ENCODE data around the gene KCNMA1. TPM values are rescaled to one million over a fixed set of nuclear protein-coding genes. Genes with fewer than 3 reads are reported as not detected.

Gene KCNMA1
- polyA plus RNA-seq, 1 of the 3 experiments (the other 2 are of a cell fraction): 107 TPM

DNA sequence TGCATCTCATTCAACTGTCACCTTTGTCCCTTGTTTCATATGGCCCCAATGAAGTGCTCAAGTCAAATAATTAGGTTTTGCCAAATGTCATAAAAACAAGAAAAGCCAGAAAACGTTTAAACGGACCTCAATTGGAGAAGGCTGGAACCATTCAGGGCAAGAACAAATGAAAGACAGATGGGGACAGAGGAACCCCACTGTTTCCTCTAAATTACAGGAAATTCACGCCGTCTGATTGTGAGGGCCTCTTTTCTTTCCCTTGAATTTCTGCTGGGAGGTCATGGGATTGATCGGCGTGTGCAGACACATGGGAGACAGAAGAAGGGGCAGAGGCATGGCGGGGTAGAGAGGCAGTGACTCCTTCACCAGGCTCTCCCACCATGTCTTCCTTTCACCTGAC lies 656.4 kb downstream of the KCNMA1 start:
- Histone ChIP-seq H3K36me3 (replicated peaks in 1 of 2; ENCODE audit: control insufficient read depth in 1 of 2, insufficient read depth in 2 of 2, low read length in 1 of 2) (peaks cover 0 to 4% of the 10 kb centered on the region in 2 experiments), H3K4me2 (no peak overlapping the region), H3K27ac (ENCODE audit: low read depth in 2 of 2, low read length in 1 of 2) (peak overlapping the region in 1 of 2 experiments; percentile 44; a peak in 2 of 4 replicates), H3K27me3 (ENCODE audit: insufficient read depth) (no peaks in the 10 kb centered on the region), H3K9me3 (no peaks in the 10 kb centered on the region), H4K20me1 (ENCODE audit: insufficient read depth) (no peaks in the 10 kb centered on the region), H2AFZ (ENCODE audit: low read depth) (no peak overlapping the region), H3K79me2 (ENCODE audit: insufficient read depth) (no peaks in the 10 kb centered on the region), H3K9me2 (no peaks in the 10 kb centered on the region), H3K9ac (no peak overlapping the region), H3K4me3 (ENCODE audit: low read depth in 2 of 2, low read length in 1 of 2) (no peak overlapping the region), H3K4me1 (ENCODE audit: control insufficient read depth in 1 of 2, insufficient read depth in 2 of 2, low read depth in 1 of 2, low read length in 1 of 2) (peaks cover 0 to 35% of the 10 kb centered on the region in 2 experiments; a peak in 2 of 4 replicates), H3F3A (replicated peaks; ENCODE audit: insufficient read depth) (no peaks in the 10 kb centered on the region)
- DNase-seq: no peak
- ChIA-PET CTCF (interaction anchor here (1.1 kb wide), 1 partner anchor 1746 kb away, joined by 3 read pairs; the partner anchor contains the start of gene COMTD1), POLR2A (no interaction called here)
- TF ChIP-seq CHD2 (IDR thresholded peaks at IDR 0.05; ENCODE audit: low read length, partially characterized antibody) (no peak), GATA2 (CRISPR knock-in tag; IDR thresholded peaks at IDR 0.05) (no peak), RAD21 (IDR thresholded peaks at IDR 0.05; ENCODE audit: low read length) (no peak), FOXJ3 (CRISPR knock-in tag; IDR thresholded peaks at IDR 0.05) (no peak)
- WGBS (ENCODE audit: low lambda C conversion rate): 85% methylated on average over 7 of the region's 7 CpGs

DNA sequence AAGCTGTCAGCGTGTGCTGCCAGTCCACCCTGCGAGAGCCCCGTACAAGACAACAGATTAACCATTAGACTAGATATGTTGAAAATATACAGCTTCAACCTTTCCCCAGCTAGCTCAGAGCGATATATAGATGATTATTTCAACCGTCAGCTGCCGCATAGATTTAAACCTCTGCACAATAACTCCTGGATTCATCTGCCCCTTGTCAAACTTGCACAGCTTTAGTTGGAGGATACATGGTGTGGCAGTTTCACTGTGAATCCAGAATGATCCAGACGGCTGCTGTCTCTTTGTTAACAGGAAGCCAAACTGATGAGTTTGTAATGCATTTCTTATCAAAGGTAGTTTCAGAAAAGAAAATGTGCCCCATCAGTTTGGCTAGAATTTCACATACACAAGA lies 659.7 kb downstream of the KCNMA1 start:
- no peaks in the 10 kb centered on the region for H3K9me2 ChIP-seq
- no peak overlapping the region for H2AFZ ChIP-seq (ENCODE audit: low read depth)

DNA sequence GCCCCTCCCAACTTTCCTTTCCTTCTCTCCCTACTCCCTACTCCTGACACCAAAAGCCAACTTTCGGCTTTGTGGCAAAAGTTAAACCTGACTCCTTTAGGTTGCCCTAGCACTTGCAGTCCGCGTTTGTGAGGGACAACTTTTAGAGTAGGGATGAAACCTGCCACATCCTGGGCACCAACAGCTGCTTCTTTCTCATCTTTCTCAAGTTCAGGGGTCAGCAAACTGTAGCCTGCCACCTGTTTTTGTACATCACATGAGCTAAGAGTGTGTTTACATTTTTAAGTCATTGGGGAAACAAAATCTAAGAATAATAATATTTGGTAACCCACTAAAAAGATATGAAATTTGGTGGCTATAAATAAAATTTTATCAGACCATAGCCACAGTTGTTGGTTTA lies 660.6 kb downstream of the KCNMA1 start:
- no peak overlapping the region for H3K4me2 ChIP-seq
- H3K36me3 ChIP-seq (replicated peaks in 1 of 2; ENCODE audit: control insufficient read depth in 1 of 2, insufficient read depth in 2 of 2, low read length in 1 of 2): peaks cover 0 to 9% of the 10 kb centered on the region in 2 experiments
- H3K27ac ChIP-seq (ENCODE audit: low read depth in 2 of 2, low read length in 1 of 2): peak overlapping the region in 1 of 2 experiments; percentile 34; a peak in 1 of 4 replicates
- ChIA-PET POLR2A (no interaction called here), CTCF (interaction anchor here (0.8 to 1.3 kb wide), 2 partner anchors 34 to 37 kb away, joined by 3 read pairs; no protein-coding TSS in a partner anchor)
- H2AFZ ChIP-seq (ENCODE audit: low read depth): no peak overlapping the region
- no peaks in the 10 kb centered on the region for H4K20me1 ChIP-seq (ENCODE audit: insufficient read depth)
- TF ChIP-seq MEF2A (IDR thresholded peaks at IDR 0.05; ENCODE audit: borderline replicate concordance, low read depth) (no peak), TCF12 (IDR thresholded peaks at IDR 0.05) (no peak), RXRA (IDR thresholded peaks at IDR 0.05; ENCODE audit: borderline replicate concordance, low read depth) (no peak), SIN3A (IDR thresholded peaks at IDR 0.05; ENCODE audit: borderline replicate concordance, low read depth, low read length) (no peak), FOXJ3 (CRISPR knock-in tag; IDR thresholded peaks at IDR 0.05) (no peak), TEAD4 (IDR thresholded peaks at IDR 0.05; ENCODE audit: borderline replicate concordance, insufficient read depth) (no peak), ELF1 (IDR thresholded peaks at IDR 0.05) (no peak), GABPA (IDR thresholded peaks at IDR 0.05; ENCODE audit: low read depth) (no peak), YY1 (IDR thresholded peaks at IDR 0.05; ENCODE audit: low read depth) (no peak), CTCF (IDR thresholded peaks at IDR 0.05) (no peak), USF2 (IDR thresholded peaks at IDR 0.05; ENCODE audit: borderline replicate concordance, low read depth, low read length) (no peak)
- TF ChIP-seq, protein P1, sequence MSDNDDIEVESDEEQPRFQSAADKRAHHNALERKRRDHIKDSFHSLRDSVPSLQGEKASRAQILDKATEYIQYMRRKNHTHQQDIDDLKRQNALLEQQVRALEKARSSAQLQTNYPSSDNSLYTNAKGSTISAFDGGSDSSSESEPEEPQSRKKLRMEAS (IDR thresholded peaks at IDR 0.05; ENCODE audit: low read depth): no peak
- no peaks in the 10 kb centered on the region for H3K79me2 ChIP-seq (ENCODE audit: insufficient read depth)
- no peaks in the 10 kb centered on the region for H3F3A ChIP-seq (replicated peaks; ENCODE audit: insufficient read depth)
- WGBS (ENCODE audit: low lambda C conversion rate): 100% methylated on average over 3 of the region's 3 CpGs
- no peaks in the 10 kb centered on the region for H3K9me3 ChIP-seq
- H3K9ac ChIP-seq: no peak overlapping the region
- no peak overlapping the region for H3K4me3 ChIP-seq (ENCODE audit: low read depth in 2 of 2, low read length in 1 of 2)
- no peak for DNase-seq
- H3K27me3 ChIP-seq (ENCODE audit: insufficient read depth): no peaks in the 10 kb centered on the region
- H3K4me1 ChIP-seq (ENCODE audit: control insufficient read depth in 1 of 2, insufficient read depth in 2 of 2, low read depth in 1 of 2, low read length in 1 of 2): peaks cover 0 to 56% of the 10 kb centered on the region in 2 experiments; a peak in 2 of 4 replicates
- H3K9me2 ChIP-seq: no peaks in the 10 kb centered on the region

More for the DNA sequence above, 659.7 kb downstream of the KCNMA1 start:
- no peaks in the 10 kb centered on the region for H3K27me3 ChIP-seq (ENCODE audit: insufficient read depth)
- H3K79me2 ChIP-seq (ENCODE audit: insufficient read depth): no peaks in the 10 kb centered on the region
- no peak for DNase-seq
- ChIA-PET POLR2A (no interaction called here), CTCF (interaction anchor here (1.1 to 1.3 kb wide), 2 partner anchors 15 to 35 kb away, joined by 3 read pairs; no protein-coding TSS in a partner anchor)
- no peaks in the 10 kb centered on the region for H3K9me3 ChIP-seq
- peak overlapping the region in 1 of 2 experiments; percentile 83; a peak in 2 of 4 replicates for H3K27ac ChIP-seq (ENCODE audit: low read depth in 2 of 2, low read length in 1 of 2)
- no peaks in the 10 kb centered on the region for H4K20me1 ChIP-seq (ENCODE audit: insufficient read depth)
- no peak overlapping the region for H3K9ac ChIP-seq
- no peak overlapping the region for H3K4me2 ChIP-seq
- H3K4me3 ChIP-seq (ENCODE audit: low read depth in 2 of 2, low read length in 1 of 2): no peak overlapping the region
- peaks cover 0 to 9% of the 10 kb centered on the region in 2 experiments for H3K36me3 ChIP-seq (replicated peaks in 1 of 2; ENCODE audit: control insufficient read depth in 1 of 2, insufficient read depth in 2 of 2, low read length in 1 of 2)
- WGBS (ENCODE audit: low lambda C conversion rate): 89% methylated on average over 7 of the region's 7 CpGs
- peaks cover 0 to 50% of the 10 kb centered on the region in 2 experiments; a peak in 2 of 4 replicates for H3K4me1 ChIP-seq (ENCODE audit: control insufficient read depth in 1 of 2, insufficient read depth in 2 of 2, low read depth in 1 of 2, low read length in 1 of 2)
- TF ChIP-seq NFIC (IDR thresholded peaks at IDR 0.05; ENCODE audit: borderline replicate concordance) (no peak), MEF2A (IDR thresholded peaks at IDR 0.05; ENCODE audit: borderline replicate concordance, low read depth) (no peak)
- TF ChIP-seq, protein P1 (IDR thresholded peaks at IDR 0.05; ENCODE audit: low read depth): no peak
- no peaks in the 10 kb centered on the region for H3F3A ChIP-seq (replicated peaks; ENCODE audit: insufficient read depth)

Data from SK-N-SH (cell line).